Astrocyte (in vitro differentiated cells and primary cell): Measurements from ENCODE around the gene CREB5. TPM values are rescaled to one million over a fixed set of nuclear protein-coding genes. Genes with fewer than 3 reads are reported as not detected.
A peak's percentile ranks its signal among the peaks of the same experiment; 100 is the strongest.

Experiments used
- DNase-seq: peaks from one replicate; pipeline ENCODE4 v3.0.0-alpha.2; 2010; ENCODE audit warnings: low read depth
- FAIRE-seq: peaks from 2 replicates; lab custom pipeline; 2011; peaks lifted over from hg19 to GRCh38; lab: Jason Lieb, UNC
- H2AFZ ChIP-seq: 2 replicates; pipeline ENCODE4 v1.6.0; 2012; ENCODE audit warnings: low read depth, low read length, inconsistent platforms
- H3K27ac ChIP-seq: 2 replicates; pipeline ENCODE4 v1.5.1; 2011; ENCODE audit warnings: low read depth, low read length, inconsistent platforms
- H3K27me3 ChIP-seq: 2 replicates; pipeline ENCODE4 v1.6.0; 2011; ENCODE audit warnings: low read length, inconsistent platforms; ENCODE audit not compliant: insufficient read depth
- H3K36me3 ChIP-seq: 2 replicates; pipeline ENCODE4 v1.5.1; 2011; ENCODE audit warnings: low read length, inconsistent platforms; ENCODE audit not compliant: insufficient read depth
- H3K4me1 ChIP-seq: 2 replicates; pipeline ENCODE4 v1.5.1; 2011; ENCODE audit warnings: low read length, inconsistent platforms; ENCODE audit not compliant: insufficient read depth
- H3K4me2 ChIP-seq: 2 replicates; pipeline ENCODE4 v1.6.0; 2012; ENCODE audit warnings: low read length, inconsistent platforms
- H3K4me3 ChIP-seq: 2 replicates; pipeline ENCODE4 v1.5.1; 2011; ENCODE audit warnings: low read depth, mild to moderate bottlenecking, low read length, inconsistent platforms; ENCODE audit not compliant: insufficient read depth
- H3K79me2 ChIP-seq: 2 replicates; pipeline ENCODE4 v1.6.0; 2012; ENCODE audit warnings: mild to moderate bottlenecking, low read length, inconsistent platforms; ENCODE audit not compliant: insufficient read depth
- H3K9ac ChIP-seq: 2 replicates; pipeline ENCODE4 v1.6.0; 2012; ENCODE audit warnings: mild to moderate bottlenecking, low read length, inconsistent platforms
- H3K9me3 ChIP-seq: 2 replicates; pipeline ENCODE4 v1.5.1; 2012; ENCODE audit warnings: low read depth, mild to moderate bottlenecking, low read length, inconsistent platforms; ENCODE audit not compliant: insufficient read depth
- H4K20me1 ChIP-seq: 2 replicates; pipeline ENCODE4 v1.6.0; 2012; ENCODE audit warnings: low read length, inconsistent platforms; ENCODE audit not compliant: insufficient read depth
- H3K27ac Mint-ChIP-seq: one replicate; pipeline ENCODE4 v1.8.0; 2021; ENCODE audit warnings: mild to moderate bottlenecking, mixed read lengths; ENCODE audit not compliant: unreplicated experiment
- H3K27me3 Mint-ChIP-seq: one replicate; pipeline ENCODE4 v1.8.0; 2021; ENCODE audit warnings: low read depth, mixed read lengths; ENCODE audit not compliant: unreplicated experiment
- H3K36me3 Mint-ChIP-seq: one replicate; pipeline ENCODE4 v1.8.0; 2021; ENCODE audit warnings: low read depth, mixed read lengths; ENCODE audit not compliant: unreplicated experiment
- H3K4me1 Mint-ChIP-seq: one replicate; pipeline ENCODE4 v1.8.0; 2021; ENCODE audit warnings: low read depth, mixed read lengths; ENCODE audit not compliant: unreplicated experiment
- H3K4me3 Mint-ChIP-seq: one replicate; pipeline ENCODE4 v1.8.0; 2021; ENCODE audit warnings: mild to moderate bottlenecking, moderate library complexity, mixed read lengths; ENCODE audit not compliant: unreplicated experiment
- H3K9me3 Mint-ChIP-seq: one replicate; pipeline ENCODE4 v1.8.0; 2021; ENCODE audit warnings: mild to moderate bottlenecking, mixed read lengths; ENCODE audit not compliant: unreplicated experiment
- CTCF ChIP-seq: IDR thresholded peaks from 2 replicates; pipeline ENCODE4 v1.5.1; 2011; ENCODE audit warnings: low read depth, mild to moderate bottlenecking, inconsistent platforms, low read length, moderate library complexity; ENCODE audit not compliant: insufficient read depth
- EZH2 ChIP-seq: IDR thresholded peaks from 2 replicates; pipeline ENCODE4 v1.6.1; 2012; ENCODE audit warnings: mild to moderate bottlenecking, low read length, inconsistent platforms; ENCODE audit not compliant: insufficient read depth
- total RNA-seq: library from RNA; stranded (reverse); gene quantifications from 2 replicates; pipeline ENCODE4 v1.2.1, GENCODE V29; 2021

CREB5 gene
- total RNA-seq, 1 donor from 2014 or later: 25.4 TPM

DNA sequence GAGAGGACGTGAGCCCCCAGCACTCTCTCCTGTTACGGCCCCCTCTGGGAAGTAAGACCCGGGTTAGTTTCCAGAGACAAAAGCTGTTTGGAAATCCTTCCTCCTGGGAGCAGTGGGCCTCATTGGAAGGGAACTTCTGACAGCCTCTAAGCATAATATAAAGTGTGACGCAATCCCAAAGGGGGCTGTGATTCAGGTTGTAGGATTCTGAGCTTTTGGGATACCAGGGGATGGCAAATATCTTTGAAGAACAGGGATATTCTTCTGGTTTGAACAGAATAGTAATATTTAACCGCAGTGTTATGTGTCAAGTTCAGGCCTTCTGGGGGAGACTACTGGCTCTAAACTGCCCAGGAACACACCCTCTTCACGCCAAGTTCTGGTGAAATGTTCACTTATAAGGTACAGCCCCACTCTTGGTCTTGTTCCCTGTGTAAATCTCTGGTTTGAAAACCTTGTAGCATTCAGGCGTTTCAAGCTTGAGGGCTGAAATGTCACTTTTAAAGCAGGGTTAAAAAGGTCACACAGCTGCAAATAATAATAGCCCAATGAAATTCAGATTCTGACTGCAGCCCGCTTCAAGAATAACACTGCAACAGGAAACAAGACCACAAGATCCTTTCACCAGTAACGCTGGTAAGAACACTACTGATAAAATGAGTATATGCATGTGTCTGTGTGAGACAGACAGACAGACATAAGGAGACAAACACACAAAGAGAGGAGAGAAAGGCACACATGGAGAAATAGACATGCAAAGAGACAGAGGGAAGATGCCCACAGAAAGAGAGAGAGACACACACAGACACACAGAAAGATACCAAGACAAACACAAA, 69.0 kb downstream of the CREB5 start:
- Mint-ChIP-seq H3K4me3 (peak overlapping the region; percentile 40), H3K4me1 (peaks cover 53% of the 10 kb centered on the region), H3K27me3 (no peaks in the 10 kb centered on the region), H3K36me3 (no peaks in the 10 kb centered on the region), H3K9me3 (no peaks in the 10 kb centered on the region), H3K27ac (peak overlapping the region; percentile 93)
- no peaks in the 10 kb centered on the region for H3K79me2 ChIP-seq
- H3K4me3 ChIP-seq: no peak overlapping the region
- H3K4me1 ChIP-seq: peaks cover 56% of the 10 kb centered on the region
- H3K27me3 ChIP-seq: no peaks in the 10 kb centered on the region
- H3K27ac ChIP-seq: peak overlapping the region; percentile 45
- no peaks in the 10 kb centered on the region for H3K9me3 ChIP-seq
- no peaks in the 10 kb centered on the region for H3K36me3 ChIP-seq
- no peak for TF ChIP-seq CTCF
- no peak for TF ChIP-seq EZH2
- peak; percentile 67 for DNase-seq
- peak; percentile 59 for FAIRE-seq
- H4K20me1 ChIP-seq: no peaks in the 10 kb centered on the region
- H3K4me2 ChIP-seq: peak overlapping the region; percentile 64
- no peak overlapping the region for H2AFZ ChIP-seq
- peak overlapping the region; percentile 31 for H3K9ac ChIP-seq

- H3K79me2 ChIP-seq: no peaks in the 10 kb centered on the region
- peak; percentile 59 for FAIRE-seq
Observed at GRCh38 chr7:28483112-28483511, 70.8 kb downstream of the CREB5 start.

More at GRCh38 chr7:28483112-28483511, 70.8 kb downstream of the CREB5 start:
- Histone ChIP-seq H3K4me1 (peaks cover 56% of the 10 kb centered on the region), H3K27me3 (no peaks in the 10 kb centered on the region), H3K27ac (peak overlapping the region; percentile 61), H3K9me3 (no peaks in the 10 kb centered on the region), H3K9ac (no peak overlapping the region), H3K36me3 (no peaks in the 10 kb centered on the region), H2AFZ (no peak overlapping the region), H4K20me1 (no peaks in the 10 kb centered on the region), H3K4me2 (peak overlapping the region; percentile 43), H3K4me3 (no peak overlapping the region)
- TF ChIP-seq CTCF (no peak), EZH2 (no peak)
- H3K4me1 Mint-ChIP-seq: peaks cover 53% of the 10 kb centered on the region
- no peak overlapping the region for H3K4me3 Mint-ChIP-seq
- H3K27ac Mint-ChIP-seq: peak overlapping the region; percentile 77
- H3K36me3 Mint-ChIP-seq: no peaks in the 10 kb centered on the region
- DNase-seq: peak; percentile 73
- no peaks in the 10 kb centered on the region for H3K27me3 Mint-ChIP-seq
- H3K9me3 Mint-ChIP-seq: no peaks in the 10 kb centered on the region
